Measurements from ENCODE around the gene PNLIP.

Gene PNLIP

DNA sequence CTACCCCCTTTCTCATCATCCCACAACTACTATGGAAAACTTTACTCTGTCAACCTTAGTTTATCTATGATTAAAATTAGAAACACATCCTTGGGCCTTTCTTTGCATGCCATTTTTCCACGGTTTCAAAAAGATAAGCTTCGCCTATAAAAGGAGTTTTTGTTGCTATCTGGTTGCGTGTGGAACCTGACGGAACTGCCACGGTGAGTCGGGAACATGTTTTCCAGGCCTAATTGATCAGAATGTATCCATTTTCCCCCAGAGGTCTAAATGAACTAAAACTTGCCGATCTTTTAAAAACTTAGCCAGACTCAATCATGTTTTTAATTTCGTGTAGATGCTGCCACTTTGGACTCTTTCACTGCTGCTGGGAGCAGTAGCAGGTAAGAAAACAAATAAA is at the start of gene PNLIP:
TSS of gene PNLIP (plus strand) at position 176 of the 400 bp plus-strand sequence. CDS start at position 338, 162 bp downstream.
- no peak for DNase-seq

- no peak for DNase-seq
Observed at GRCh38 chr10:116504786-116505185, 40.9 kb upstream of the PNLIP start.

GRCh38 chr10:116510565-116510964 is 35.2 kb upstream of the PNLIP start:
- no peak for DNase-seq

- DNase-seq = no peak
Observed at GRCh38 chr10:116511365-116511764, 34.4 kb upstream of the PNLIP start.

GRCh38 chr10:116521424-116522290 is 24.1 kb upstream of the PNLIP start:
- DNase-seq = peak; percentile 49 to 68

GRCh38 chr10:116522803-116523381 is 22.8 kb upstream of the PNLIP start:
- DNase-seq = no peak

DNA sequence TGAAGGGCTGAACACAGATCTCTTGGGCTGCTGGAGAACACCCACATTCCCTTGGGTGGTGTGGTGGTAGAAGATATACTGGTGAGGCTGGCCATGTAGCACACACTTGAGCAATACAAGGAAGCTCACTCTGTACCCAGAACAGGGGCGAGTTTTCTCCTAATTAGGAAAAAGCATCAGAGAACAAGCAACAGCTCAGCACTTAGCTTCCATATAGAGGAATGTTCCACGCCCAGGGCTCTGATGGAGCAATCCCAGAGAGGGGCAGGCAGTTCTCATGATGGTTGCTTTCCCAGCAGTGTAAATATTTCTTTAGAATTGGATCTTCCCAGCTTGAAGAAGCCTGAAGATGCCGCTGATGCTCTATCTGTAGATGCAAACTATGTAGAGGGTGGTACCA is 21.0 kb upstream of the PNLIP start:
- DNase-seq = no peak

DNA sequence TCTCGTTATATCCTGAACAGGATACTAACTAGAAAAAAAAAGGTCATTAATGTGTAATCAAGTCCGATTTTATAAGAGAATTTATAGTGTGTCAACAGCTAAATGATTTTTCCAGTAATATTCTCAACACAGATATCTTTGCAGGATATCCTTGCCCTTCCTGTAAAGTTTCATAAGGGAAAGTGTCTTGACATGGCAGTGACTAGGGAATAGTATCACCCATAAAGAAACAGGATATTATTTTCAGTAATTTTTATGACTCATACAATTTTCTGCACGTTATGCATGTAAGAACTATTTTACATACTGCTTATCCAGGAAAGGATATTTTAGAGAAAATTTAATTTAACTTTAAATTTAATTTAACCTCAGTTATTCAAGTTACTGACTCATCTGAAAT is 19.5 kb upstream of the PNLIP start:
- DNase-seq = no peak

DNA sequence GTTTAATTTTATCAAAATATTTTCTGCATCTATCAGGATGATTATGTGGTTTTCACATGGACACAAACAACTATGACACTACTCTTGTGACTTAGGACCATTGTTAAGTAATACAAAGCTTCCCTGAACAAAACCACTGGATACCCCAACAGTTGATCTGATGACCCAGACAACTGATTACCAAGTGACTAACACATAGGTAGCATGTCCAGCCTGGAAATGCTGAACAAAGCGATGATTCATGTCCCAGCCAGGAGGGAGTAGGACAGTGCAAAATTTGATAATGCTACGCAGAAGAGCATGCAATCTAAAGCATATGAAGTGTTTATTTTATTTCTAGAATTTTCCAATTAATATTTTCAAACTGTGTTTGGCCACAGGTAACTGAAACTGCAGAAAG is 8.9 kb upstream of the PNLIP start:
- no peak for DNase-seq

- no peak for DNase-seq
Observed at GRCh38 chr10:116538456-116538855, 7.3 kb upstream of the PNLIP start.

- DNase-seq = no peak
Observed at GRCh38 chr10:116538992-116539391, 6.7 kb upstream of the PNLIP start.

GRCh38 chr10:116540814-116541213 is 4.9 kb upstream of the PNLIP start:
- no peak for DNase-seq

DNA sequence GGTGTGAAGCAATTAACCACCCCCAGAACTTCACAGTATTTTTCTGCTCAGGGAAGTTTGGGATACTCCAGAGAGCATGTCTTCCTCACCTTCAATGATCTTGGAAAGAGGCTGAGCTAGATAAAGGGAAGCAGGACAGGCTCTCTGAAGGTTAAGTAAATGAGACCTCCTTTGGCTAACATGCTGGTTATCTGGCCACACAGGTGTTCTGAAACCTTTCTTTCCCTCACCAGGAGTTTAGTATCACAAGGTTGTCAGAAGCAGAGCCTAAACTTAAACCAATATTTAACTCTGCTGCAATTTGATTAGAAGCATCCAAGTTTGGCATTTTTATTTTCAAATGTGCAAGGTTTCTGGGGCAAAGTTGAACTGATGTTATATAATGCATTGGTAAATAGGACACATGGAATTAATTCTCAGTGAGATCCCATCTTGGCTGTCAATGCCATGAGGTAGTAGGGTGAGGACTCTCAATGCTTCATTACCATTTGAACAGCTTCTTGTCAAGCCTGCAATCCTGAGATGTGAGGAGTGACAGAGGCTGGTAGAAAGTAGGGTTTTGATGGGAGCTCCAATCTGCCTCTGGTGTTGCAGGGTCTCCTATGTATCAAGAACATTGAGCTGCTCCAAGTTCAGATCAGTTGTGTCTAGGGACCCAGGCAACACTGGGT is 3.6 kb upstream of the PNLIP start:
- no peak for DNase-seq

GRCh38 chr10:116545122-116545521 is 609 bp upstream of the PNLIP start:
- no peak for DNase-seq

DNA sequence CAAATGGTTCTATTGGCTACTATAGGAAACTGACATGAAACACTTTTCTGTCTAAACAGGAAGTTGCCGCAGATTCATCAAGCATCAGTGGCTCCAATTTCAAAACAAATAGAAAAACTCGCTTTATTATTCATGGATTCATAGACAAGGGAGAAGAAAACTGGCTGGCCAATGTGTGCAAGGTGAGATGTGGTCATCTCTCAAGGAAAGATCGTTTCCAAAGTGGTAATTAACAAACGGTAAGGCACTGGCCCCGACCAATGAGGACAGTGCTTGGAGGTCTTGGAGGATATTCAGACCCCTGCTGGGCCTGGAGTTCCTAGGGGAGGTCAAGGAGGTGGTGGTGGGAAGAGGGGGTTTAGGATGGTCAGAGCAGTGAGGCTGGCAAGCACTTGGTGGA is 2.6 kb downstream of the PNLIP start:
- DNase-seq = no peak

- no peak for DNase-seq
Observed at GRCh38 chr10:116553378-116553980, 7.7 kb downstream of the PNLIP start.

GRCh38 chr10:116554628-116555027 is 8.9 kb downstream of the PNLIP start:
- DNase-seq = no peak

- DNase-seq = no peak
Observed at GRCh38 chr10:116555880-116556279, 10.1 kb downstream of the PNLIP start.

DNA sequence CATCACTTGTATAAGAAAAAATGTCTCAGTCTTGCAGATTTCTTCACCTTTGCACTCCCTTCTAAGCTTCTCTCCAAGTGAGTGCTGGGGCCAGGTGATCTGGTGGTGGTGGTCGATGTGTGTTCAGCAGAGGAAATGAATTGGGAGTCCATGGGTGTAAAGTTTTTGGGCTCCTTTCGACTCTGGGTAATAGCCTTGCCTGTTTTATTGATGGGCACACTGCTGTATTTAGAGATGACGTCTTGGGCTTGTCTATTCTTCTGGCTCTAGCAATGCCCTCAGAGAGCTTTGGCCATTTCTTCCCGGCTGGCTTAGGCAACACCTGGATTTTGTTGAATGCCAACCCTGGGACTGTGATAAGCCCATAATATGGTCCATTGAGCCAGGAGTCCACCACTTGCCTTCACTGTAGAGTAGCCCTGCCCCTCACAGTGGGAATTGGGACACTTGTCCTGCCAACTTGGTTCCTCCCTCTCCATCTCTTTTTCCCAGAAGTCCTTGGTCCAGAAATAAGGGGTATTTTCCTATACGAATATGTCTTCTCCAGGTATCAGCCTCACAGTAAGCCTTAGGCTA is 11.7 kb downstream of the PNLIP start:
- no peak for DNase-seq

- DNase-seq = no peak
Observed at GRCh38 chr10:116565534-116565933, 19.8 kb downstream of the PNLIP start.

DNA sequence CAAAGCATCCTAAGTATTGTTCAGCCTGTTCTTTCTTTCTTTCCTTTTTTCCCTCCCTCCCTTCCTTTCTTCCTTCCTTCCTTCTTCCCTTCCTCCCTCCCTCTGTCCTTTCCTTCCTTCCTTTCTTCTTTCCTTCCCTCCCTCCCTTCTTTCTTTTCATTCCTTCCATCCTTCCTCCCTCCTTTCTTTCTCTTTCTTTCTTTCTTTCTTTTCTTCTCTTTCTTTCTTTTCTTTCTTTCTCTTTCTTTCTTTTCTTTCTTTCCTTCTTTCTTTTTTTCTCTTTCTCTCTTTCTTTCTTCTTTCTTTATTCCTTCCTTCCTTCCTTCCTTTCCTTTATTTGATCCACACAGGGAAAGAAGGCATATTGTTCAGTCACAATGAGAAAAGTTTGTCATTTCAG is 21.2 kb downstream of the PNLIP start:
- DNase-seq = no peak

- no peak for DNase-seq
Observed at GRCh38 chr10:116567335-116567734, 21.6 kb downstream of the PNLIP start.

GRCh38 chr10:116574797-116575196 is 29.1 kb downstream of the PNLIP start:
- DNase-seq = no peak

Data from Kasumi-1 (cell line).